Raji (cell line): ENCODE measurements around the gene SRC.

ENCODE experiments used
- POLR2A ChIP-seq: IDR thresholded peaks from 2 replicates; pipeline ENCODE4 v1.6.1; 2011; ENCODE audit warnings: low read depth, low read length, control low read depth; ENCODE audit not compliant: insufficient read depth

SRC gene

GRCh38 chr20:37345339-37346235 is at the start of gene SRC:
TSS of gene SRC (plus strand) at chr20:37346140. CDS start at chr20:37384154, 38,014 bp downstream.
- TF ChIP-seq POLR2A, result no peak

- no peak for TF ChIP-seq POLR2A
Observed at GRCh38 chr20:37296371-37296770, 49.6 kb upstream of the SRC start.

- no peak for TF ChIP-seq POLR2A
Observed at GRCh38 chr20:37297066-37297736, 48.7 kb upstream of the SRC start.

GRCh38 chr20:37298190-37298939 is 47.6 kb upstream of the SRC start:
- no peak for TF ChIP-seq POLR2A

- TF ChIP-seq POLR2A, result no peak
Observed at GRCh38 chr20:37299718-37300528, 46.0 kb upstream of the SRC start.

- no peak for TF ChIP-seq POLR2A
Observed at GRCh38 chr20:37301120-37301519, 44.8 kb upstream of the SRC start.

GRCh38 chr20:37301558-37301957 is 44.4 kb upstream of the SRC start:
- no peak for TF ChIP-seq POLR2A

GRCh38 chr20:37302981-37303380 is 43.0 kb upstream of the SRC start:
- TF ChIP-seq POLR2A, result no peak

- no peak for TF ChIP-seq POLR2A
Observed at GRCh38 chr20:37303637-37304036, 42.3 kb upstream of the SRC start.

- no peak for TF ChIP-seq POLR2A
Observed at GRCh38 chr20:37305079-37305478, 40.9 kb upstream of the SRC start.

- TF ChIP-seq POLR2A, result no peak
Observed at GRCh38 chr20:37305839-37306238, 40.1 kb upstream of the SRC start.

GRCh38 chr20:37308086-37309050 is 37.6 kb upstream of the SRC start:
- TF ChIP-seq POLR2A, result no peak

GRCh38 chr20:37309290-37309689 is 36.6 kb upstream of the SRC start:
- no peak for TF ChIP-seq POLR2A
